SHP77 (cell line): ENCODE data around the gene COL25A1.
"Not testable (repeated sequence)": the region's sequence is repeated elsewhere in the genome, so short reads cannot be mapped to it uniquely, and the experiment has no call there.

Source experiments
- DNase-seq, 2 experiments: peaks; one replicate each; lab custom pipeline; 2025; lab: John Stamatoyannopoulos, UW

Gene COL25A1

DNA sequence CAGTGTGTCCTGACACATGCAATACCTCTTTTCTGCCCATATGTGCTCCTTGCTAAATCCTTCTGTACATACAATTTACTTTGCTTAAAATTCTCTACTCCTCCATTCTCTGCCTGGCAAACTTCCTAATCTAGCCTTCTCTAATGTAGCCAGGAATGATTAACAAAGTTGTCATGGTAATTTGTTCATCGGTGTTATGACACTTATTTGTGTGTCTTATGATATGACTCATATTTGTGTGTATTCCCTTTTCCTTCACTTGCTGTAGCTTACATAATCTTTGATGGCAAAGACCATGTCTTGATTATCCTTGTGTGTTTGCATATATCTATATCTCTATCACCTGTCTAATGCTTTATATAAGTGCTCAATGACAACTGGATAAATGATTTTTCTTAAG, 133.3 kb downstream of the COL25A1 start:
- no peak for DNase-seq

DNA sequence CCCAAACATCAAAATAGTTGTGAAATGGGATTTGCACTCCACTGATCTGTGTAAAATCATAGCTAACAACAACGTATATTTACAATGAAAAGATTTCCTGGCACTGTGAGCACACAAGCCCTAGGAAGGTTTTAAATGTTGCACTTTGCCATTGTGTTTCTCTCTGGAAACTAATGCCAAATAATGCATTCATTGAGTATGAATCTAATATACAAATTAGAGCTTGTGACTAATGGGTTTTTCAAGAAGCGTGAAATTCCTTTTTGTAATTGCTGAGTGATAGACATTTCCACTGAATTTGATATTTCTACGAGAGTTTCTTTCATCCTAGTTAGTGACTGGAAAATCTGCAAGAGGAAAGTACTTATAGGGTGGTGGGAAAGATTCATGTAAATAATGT, 135.9 kb downstream of the COL25A1 start:
- no peak for DNase-seq

DNA sequence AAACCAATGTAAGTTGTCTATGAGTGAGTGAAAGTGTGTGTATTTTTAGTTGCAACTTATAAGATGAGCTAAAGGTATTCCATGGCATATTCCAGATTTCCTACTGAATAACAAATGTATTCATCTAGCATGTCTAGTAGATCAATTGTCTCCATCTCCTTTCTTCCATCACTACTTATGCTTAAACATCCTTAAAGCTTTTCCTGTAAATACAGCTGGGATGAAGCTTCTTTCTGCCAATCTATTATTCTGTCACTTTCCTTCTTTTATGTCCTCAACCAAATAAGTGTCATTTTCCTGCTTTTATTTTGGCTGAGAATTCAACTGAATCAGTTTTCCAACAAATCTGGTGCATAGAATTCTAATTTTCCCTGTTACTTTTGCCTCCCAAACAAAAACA, 136.3 kb downstream of the COL25A1 start:
- no peak for DNase-seq

DNA sequence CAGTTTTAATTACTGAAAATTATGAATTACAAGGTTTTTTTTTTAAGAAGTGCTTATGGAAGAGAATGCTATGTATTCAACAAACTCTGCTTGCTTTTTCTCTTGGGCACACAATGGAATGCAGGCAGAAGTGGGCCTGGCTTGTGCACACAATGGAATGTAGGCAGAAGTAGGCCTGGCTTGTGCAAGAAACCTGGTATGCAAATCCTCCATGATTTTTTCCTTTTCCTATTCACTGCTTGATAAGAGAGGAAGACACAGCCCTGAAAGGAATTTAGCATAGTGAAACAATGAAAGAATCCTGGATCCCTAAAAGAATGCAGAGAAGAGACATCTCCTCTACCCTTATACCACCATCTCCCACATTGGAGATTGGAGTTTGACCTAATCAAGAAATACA, 138.4 kb downstream of the COL25A1 start:
- DNase-seq, result no peak

DNA sequence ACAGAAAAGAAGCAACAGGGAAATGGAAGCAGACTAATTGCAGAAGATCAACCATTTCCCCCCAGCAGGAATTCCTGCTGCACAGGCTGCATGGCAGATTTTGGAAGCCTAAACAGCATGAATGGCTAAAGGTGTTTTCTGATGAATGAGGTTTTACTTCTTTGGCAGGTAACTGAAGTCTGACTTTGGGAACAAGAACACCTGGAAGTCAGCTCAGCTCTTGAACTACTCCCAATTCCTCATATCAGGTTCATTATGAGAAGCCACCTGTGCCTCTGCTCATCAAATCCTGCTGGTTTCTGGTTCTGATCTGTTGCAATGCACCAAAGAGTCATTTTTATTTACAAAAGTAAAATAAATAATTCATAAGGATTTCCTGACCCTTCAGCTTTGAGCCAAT, 139.0 kb downstream of the COL25A1 start:
- DNase-seq, result no peak

DNA sequence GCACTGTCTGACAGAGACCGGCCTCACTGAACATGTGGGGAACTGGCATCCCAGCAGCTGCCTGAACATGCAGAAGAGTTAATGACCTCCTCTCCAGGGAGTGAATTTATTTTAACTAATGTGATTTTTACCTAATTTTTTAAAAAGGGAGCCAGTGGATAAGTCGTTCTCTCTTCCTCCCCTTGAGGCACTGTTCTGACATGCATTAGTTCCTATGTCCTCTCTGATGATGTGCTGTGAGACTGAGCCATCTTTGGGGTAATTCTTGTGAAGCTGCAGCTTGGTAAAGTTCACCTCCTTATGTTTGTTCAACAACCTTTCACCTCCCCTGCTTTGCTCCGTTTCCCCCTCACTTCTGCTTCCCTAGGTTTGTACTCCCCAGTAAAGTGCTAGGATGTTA, 139.7 kb downstream of the COL25A1 start:
- DNase-seq, result no peak

DNA sequence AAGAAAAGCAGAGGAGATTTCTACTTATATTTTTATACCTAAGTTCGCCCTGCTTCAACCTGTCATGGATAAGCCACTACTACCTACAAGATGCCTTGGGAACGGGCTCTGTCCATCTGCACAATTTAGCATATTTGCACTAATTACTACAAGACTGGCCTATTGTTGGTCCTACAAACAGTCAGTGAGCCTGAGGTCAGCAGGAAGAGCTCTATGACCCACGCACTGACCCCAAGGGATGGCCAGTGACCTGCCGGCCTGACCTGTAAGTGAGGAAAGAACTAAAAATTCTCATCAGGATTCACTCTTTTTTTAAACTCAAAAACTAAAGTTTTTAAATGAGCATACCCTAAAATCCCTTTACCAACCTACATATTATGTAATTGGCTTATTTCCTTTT, 142.0 kb downstream of the COL25A1 start:
- no peak for DNase-seq

DNA sequence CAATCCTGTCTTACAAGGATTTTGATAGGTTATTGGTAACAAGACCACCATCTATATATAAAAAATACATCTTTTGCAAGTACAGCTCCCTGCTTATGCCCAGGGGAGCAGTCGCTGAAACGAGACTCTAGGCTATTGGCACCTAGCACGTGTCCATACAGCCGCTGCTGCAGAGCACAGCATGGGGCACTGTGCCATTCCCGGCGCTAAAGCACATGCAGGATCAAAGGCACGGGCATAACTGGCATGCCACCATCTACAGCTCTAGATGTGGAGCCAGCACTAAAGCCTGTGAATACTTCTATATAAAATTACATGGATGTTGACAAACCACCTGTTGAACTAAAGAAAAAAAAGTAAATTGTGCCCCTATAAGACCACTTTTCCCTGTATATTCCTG, 144.8 kb downstream of the COL25A1 start:
- no peak for DNase-seq

DNA sequence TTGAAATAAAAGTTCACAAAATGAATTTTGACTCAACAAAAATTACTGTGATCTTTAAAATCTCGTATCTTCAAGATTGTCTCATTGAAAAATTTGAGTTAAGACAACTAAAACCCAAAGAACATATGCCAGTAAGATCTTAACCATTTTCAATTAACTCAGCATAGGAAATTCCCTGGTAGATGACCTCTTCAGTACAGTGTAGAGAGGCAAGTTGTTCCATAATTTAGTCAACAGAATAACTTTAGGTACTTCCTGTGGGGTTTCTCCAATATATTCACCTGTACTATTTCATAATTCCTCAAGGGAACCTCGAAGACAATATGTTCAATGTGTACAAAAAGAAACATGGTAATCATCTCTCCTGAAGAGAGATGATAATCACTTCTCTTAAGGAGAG, 145.3 kb downstream of the COL25A1 start:
- DNase-seq, result no peak

DNA sequence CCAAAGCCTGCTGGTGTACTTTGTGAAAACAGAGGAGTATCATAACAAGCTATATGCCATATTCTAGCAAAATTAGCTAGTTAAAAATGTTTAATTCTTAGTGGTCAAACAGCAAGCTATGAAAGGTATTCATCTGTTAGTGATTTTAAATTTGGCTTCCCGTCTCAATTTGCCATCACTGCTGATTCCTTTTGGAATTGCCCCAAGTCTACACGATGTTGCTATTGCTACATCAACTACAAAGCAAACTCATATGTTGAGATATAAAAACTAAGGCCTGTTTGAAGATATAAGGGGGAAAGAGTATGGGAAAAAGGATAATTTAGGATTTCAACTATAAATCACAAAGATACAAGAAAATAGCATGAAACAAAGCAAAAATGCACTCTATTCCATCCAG, 146.1 kb downstream of the COL25A1 start:
- DNase-seq, result no peak

DNA sequence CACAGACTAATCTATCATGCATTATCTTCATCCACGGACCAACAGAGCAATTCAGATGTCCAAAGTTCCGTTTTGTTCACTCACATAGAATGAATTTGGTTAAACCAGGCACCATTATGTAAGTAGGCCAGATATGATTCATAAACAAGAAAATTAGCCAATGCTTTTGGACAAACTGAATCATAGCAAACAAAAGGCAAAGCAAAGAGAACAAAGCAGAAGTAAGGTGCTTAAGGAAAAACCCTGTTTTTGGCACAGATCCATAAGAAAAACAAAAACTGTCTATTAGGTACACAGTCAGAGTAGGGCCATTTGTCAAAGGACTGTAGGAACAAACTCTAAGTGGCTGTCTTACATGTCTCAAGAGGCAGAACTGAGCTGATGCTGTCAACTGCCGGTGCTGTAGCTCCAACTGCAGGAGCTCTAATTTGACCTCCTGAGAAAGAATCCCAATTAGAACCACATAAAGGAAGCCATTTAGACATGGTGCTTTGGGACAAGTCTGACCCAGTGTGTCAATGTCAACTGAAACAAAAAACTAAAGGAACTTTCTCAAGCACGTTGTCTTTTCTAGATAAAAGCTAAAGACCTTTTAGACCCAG, 146.7 kb downstream of the COL25A1 start:
- DNase-seq, result no peak

DNA sequence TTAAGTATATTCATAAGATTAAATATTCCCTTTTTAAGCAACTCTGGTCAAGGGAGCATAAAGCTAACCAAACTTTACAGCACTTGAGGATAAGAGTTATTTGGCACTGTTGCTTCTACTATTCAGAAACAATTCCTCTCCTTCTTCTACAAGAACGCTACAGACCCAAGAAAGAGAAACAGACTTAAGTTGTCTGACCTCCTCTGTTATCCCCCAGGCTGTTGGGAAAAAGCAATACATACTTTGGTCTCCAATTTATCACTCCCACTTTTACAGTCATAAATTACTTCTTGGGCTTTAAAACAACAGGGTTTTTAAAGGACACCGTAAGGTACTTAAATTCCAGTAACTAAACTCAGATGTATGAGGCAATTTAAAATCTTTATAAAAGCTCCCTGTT, 147.4 kb downstream of the COL25A1 start:
- DNase-seq, result no peak

DNA sequence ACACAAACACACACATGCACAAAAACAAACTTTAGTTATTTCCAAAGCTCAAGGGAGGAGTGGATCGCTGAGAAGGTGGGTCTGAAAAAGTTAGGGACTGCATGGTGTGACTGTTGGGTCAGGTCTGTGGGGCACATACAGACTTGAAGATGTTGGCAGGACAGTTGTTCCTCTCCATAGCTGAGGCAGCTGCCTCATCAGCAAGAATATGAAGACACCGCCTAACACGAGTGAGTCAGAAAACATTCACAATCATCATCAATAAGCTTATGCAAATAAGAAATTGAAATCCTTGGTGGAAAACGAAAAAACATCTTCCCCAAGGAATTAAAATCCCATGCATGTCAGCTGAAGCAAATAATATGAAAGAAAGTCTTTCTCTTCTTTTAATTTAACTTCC, 148.0 kb downstream of the COL25A1 start:
- DNase-seq, result no peak

DNA sequence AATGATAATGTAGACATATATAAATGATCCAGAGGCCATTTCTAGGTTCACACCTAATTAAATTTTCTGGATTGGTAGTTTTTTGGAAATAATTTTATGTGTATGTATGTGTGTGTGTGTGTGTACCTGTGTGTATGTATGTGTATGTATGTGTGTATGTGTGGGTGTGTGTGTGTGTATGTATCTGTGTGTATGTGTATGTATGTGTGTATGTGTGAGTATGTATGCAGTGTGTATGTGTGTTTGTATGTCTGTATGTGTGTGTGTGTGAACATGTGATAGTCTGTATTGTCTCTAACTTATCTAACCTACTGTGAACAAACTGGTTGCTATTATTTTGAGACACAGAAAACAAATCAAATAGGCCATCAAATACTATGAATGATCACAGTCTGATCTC, 152.6 kb downstream of the COL25A1 start:
- DNase-seq, result no peak

DNA sequence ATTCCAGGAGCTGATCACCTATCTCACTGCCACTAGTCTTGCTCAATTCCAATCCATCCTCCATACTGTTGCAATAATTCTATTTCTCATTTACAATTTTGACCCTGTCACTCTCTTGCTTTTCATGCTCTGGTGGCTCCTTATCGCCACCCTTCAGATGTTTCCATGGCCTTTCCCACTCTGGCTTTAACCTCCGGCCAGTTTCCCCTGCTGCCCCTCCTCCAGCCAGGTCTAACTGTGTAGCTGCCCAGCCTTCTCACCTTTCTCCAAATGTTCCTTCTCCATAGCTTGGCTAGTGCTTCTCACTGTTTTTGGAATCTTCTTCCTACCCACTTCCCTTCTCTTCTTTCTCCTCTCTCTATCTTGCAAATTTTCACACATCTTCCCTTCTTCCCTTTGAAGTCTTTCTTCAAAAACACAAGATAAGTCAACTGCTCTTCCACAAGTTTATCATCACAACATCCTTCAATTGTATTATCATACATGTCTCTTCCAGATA, 153.8 kb downstream of the COL25A1 start:
- no peak for DNase-seq

DNA sequence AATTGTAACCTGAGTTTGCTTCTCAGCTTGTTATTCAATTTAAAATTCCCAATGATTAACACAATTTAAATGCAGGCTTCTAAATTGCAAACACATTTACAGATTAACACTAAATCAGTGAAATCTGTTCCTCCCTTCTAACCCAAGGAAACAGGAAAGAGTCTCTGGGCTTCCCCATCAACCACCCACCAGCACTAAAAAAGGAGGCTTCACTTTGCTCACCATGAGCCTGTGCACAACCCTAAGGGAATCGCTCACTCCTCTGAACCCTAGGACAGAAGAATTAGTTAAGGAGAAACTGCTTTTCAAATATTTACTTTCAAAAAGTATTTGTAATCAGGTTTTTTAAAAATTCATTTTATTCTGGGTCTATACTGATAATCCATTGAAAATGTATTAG, 155.3 kb downstream of the COL25A1 start:
- DNase-seq, result no peak

DNA sequence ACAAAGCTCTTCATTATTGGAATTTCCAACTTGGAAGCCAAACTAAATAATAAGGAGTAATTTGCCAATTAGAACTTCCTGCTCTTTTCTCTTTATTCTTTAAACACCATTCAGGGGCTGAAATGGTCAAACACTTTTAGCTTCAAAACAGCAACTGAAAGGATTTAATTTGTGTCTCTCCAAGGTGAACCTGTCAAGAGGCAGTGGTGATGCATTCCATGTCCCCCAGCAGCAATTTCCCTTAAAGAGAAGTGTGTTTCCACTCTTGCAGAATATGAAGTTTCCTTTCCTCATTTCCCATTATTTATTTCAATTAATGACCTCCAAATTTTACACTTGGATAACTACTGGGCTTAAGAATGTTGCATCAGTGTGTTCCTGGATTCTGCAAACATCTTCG, 156.0 kb downstream of the COL25A1 start:
- DNase-seq, result no peak

DNA sequence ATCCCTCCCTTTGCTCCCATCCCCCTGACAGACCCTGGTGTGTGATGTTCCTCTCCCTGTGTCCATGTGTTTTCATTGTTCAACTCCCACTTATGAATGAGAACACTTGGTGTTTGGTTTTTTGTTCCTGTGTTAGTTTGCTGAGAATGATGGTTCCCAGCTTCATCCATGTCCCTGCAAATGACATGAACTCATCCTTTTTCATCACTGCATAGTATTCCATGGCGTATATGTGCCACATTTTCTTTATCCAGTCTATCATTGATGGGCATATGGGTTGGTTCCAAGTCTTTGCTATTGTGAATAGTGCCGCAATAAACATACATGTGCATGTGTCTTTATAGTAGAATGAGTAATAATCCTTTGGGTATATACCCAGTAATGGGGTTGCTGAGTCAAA, 164.3 kb downstream of the COL25A1 start:
- DNase-seq, result not testable (repeated sequence)

DNA sequence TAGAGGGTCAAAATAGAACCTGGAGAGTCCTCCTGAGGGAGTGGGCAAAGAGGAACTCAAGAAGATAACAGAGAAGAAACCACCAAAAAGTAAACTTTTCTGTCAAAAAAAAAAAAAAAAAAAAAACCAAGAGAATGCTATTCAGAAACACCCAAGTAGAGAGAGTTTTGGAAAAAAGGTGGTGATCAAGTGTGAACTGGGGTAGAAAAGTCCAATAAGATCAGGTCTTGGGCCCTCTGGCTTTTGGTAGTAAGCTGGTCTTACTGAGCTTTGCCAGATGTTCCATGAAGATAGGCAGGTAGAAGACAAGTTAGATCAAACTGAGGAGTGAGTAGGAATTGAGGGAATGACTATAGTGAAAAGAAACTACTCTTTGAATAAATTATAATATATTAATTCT, 167.5 kb downstream of the COL25A1 start:
- DNase-seq, result no peak

DNA sequence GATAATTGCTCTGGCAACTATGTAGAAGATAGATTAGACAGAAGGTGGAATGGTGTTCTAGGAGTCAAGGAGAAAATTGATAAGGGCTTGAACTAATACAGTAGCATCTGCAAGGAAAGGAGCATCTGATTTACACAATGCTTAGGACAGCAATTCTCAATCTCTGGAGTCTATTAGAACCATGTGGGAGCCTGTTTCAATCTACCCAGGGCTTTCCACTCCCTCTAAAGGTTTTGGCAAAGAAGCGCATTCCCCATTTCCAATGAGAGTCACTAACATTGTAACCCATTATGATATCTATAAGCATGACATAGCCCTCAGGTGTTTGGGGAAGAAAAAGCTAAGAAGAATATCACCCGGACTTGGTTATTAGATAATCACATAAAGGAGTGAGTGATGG, 168.2 kb downstream of the COL25A1 start:
- no peak for DNase-seq

DNA sequence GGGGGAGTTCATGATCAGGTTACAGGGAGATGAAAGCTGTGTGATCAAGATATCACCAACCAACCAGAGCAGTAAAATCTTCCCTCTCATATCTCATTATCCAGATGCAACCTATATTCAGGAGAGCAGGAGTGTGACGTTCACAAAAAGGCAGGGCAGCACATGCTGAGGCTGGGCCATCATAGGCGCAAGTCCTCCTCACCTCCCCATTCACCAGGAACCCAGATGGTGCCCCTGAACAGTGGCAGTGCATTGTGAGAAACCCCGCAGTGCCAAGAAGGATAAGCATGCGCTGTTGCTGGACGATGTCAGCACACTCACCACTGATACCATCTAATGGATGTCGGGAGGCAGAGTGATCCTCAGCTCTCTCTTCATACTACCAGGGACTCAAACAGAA, 170.9 kb downstream of the COL25A1 start:
- no peak for DNase-seq

DNA sequence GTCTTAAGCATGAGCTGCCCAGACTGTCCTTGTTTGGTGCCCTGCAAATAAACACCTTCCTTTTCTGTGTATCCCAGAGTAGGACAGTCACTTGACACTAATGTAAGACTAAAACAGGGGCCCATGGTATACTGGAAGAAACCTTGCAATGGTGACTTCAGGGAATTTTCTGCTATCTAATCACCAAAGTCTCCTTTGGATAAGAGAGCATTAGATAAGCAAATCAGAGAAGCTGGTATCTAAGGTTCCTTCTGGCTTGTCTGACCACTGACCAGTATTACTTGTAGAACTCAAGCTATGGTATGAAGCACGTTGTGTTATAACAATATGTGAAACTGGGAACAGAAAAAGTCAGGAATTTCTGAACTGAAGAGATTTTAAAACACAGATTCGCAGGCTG, 173.9 kb downstream of the COL25A1 start:
- no peak for DNase-seq

DNA sequence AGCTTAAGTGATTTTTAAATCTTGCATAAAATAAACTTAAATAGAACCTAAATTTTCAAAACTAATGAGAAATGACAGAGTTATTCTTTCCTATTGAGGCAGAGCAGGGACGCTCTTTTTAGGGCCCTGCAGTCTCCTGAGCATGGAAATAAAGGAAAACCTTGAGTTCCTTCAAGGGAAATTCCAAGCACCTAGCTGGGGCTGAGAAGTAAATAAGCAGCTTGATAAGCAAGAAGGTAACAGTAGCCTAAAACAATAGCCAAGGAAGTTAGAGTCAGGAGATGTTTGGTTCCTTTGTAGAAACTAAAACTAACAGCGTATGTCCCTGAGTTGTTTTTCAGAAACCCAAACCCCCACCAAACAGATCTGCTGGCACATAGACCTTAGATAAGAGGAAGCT, 174.6 kb downstream of the COL25A1 start:
- no peak for DNase-seq

DNA sequence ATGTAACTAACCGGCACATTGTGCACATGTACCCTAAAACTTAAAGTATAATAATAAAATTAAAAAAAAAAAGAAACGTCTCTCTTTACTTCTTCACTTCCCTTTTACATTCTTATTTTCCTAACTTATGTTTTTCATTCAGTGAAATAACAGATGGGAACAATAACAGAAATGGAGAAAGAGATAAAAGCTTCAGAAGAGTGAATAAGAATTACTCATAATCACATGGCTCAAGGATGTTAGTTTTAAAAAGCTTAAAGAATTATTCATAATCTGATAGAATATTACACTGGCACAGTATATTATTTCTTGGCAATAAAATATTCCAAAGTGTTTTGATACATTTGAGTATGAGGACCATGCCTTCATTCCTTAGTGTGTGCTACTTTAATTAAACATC, 175.6 kb downstream of the COL25A1 start:
- DNase-seq, result no peak

DNA sequence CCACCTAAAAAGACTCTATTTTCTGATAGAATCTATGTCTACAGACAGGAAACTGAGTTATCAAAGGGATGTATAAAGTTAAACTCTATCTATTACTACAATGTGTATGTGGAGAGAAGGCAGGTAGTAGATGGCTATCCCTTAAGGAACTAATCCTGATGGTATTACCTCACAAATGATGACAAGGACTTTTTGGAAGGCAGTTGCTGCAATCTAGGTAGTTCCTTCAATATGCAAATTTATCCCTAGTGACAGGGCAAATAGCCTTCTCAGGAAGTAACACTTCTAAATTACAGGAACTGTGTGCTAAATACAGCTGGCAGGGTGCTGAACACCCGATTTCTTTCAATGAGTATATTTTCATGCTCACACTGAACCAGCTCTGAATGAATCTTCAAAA, 177.4 kb downstream of the COL25A1 start:
- no peak for DNase-seq
